NCI-H1694 (cell line): ENCODE data around the gene OPN1SW.

Source experiments
- DNase-seq: peaks from one replicate; lab custom pipeline; 2025; lab: John Stamatoyannopoulos, UW

OPN1SW gene

GRCh38 chr7:128732521-128733277 lies 42.9 kb downstream of the OPN1SW start:
- DNase-seq, result no peak

GRCh38 chr7:128731184-128731583 lies 44.4 kb downstream of the OPN1SW start:
- DNase-seq, result no peak

DNA sequence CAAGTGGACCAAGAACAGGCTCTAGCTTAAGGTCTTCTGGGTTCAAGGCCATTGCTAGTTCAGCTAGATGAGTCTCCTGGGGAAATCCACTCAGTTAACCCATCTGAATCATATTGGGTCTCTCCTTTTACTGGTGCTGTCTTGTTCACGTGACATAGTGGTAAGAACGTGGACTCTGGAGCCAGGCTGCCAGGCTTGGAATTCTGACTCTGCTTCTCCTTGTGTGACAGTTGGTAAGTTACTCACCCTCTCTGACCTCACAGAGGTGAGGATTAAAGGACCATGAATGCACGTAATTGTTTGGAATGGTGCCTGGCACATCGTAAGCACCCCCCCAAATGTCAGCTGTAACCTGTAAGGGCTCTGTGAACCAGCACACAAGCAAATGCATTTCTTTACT lies 46.1 kb downstream of the OPN1SW start:
- DNase-seq, result no peak

DNA sequence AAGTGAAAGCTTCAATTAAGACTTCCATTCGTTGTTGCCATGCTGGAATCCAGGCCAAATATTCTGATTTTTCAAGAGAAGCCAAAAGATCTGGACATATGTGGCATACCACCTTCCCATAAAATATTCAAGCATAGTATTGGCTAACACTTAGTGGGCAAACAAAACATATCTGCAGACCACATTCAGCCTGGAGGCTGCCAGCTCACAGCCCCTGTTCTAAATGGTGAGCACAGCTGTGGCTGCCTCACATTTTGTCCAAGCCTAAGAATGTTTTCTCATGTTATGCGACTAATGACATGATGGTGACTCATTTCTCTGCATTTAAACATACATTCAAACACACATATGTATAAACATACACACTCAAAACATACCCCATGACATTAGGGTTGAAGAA lies 47.0 kb downstream of the OPN1SW start:
- no peak for DNase-seq

DNA sequence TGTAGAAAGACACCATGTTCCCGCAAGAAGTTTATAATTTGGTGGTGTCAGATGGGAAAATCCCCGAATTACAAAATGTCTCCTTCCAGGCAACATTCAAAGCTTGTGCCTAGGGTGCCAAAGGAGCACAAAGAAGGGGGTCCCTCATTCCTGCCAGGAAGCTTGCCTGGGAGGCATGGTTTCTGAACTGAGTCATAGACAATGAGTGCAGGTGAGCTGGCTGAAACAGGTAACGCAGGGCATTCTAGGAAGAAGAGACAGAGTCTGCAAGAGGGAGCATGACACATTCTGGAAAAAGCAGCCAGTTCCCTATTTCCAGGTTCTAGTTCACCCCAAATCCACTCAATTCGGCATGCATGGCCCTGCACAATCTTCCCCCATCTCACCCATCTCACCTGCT lies 48.4 kb downstream of the OPN1SW start:
- DNase-seq, result no peak

GRCh38 chr7:128726737-128727072 lies 48.9 kb downstream of the OPN1SW start:
- DNase-seq, result no peak

DNA sequence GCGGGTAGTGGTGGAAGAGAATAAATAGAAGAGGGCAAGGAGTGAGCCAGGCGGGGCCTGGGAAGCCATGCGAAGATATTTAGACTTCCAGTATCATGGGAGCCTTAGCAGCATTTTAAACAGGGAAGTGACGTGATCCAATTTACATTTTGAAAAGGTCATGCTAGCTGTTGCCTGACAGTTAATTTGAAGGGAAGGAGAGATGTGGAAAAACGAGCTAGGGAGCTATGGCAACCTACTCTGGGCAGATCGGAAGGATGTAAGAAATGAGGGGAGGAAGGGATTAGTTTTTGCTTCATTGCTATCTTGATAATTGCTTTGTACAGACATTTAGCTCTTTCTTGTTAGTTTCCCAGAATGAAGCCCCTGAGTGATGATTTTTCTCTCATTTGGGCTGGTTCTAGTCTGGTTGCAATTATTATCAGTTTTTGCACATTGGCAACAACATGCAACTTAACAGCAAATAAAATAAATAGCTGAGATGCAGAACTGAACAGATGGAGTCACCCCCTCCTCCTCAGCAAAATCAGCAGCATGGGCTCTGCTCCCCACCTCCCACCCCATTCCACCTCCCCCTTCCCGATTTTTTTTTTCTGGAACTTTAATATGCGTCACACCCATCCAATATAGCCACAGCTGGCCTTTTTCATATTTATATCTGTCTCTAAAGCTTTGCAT lies 49.4 kb downstream of the OPN1SW start:
- no peak for DNase-seq

GRCh38 chr7:128725531-128725930 lies 50.1 kb downstream of the OPN1SW start:
- DNase-seq, result no peak

- no peak for DNase-seq
Observed at GRCh38 chr7:128724743-128725142, 50.9 kb downstream of the OPN1SW start.
